Measurements from ENCODE around the gene GNAT2.
A peak's percentile ranks its signal among the peaks of the same experiment; 100 is the strongest.

GNAT2 gene

GRCh38 chr1:109631513-109632505 is 12.4 kb upstream of the GNAT2 start:
- H3K27ac ChIP-seq, result no peak overlapping the region
- peaks cover 5% of the 10 kb centered on the region for H3K27me3 ChIP-seq
- no peak overlapping the region for H3K4me3 ChIP-seq (ENCODE audit: low read depth in 1 of 2, low read length in 1 of 2)
- H3K36me3 ChIP-seq, result peaks cover 63% of the 10 kb centered on the region
- no peaks in the 10 kb centered on the region for H3K9me3 ChIP-seq
- peaks cover 0 to 4% of the 10 kb centered on the region in 2 experiments for H3K4me1 ChIP-seq (ENCODE audit: control insufficient read depth in 1 of 2, insufficient read depth in 1 of 2, low read depth in 1 of 2, low read length in 1 of 2)
- TF ChIP-seq, protein P1, sequence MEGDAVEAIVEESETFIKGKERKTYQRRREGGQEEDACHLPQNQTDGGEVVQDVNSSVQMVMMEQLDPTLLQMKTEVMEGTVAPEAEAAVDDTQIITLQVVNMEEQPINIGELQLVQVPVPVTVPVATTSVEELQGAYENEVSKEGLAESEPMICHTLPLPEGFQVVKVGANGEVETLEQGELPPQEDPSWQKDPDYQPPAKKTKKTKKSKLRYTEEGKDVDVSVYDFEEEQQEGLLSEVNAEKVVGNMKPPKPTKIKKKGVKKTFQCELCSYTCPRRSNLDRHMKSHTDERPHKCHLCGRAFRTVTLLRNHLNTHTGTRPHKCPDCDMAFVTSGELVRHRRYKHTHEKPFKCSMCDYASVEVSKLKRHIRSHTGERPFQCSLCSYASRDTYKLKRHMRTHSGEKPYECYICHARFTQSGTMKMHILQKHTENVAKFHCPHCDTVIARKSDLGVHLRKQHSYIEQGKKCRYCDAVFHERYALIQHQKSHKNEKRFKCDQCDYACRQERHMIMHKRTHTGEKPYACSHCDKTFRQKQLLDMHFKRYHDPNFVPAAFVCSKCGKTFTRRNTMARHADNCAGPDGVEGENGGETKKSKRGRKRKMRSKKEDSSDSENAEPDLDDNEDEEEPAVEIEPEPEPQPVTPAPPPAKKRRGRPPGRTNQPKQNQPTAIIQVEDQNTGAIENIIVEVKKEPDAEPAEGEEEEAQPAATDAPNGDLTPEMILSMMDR (IDR thresholded peaks at IDR 0.05), result no peak

- no peaks in the 10 kb centered on the region for H3K27me3 ChIP-seq
- no peak overlapping the region for H3K4me3 ChIP-seq (ENCODE audit: low read depth in 1 of 2, low read length in 1 of 2)
- TF ChIP-seq, protein P1 (IDR thresholded peaks at IDR 0.05), result no peak
- no peaks in the 10 kb centered on the region for H3K9me3 ChIP-seq
- H3K36me3 ChIP-seq, result peaks cover 71% of the 10 kb centered on the region
- H3K27ac ChIP-seq, result no peak overlapping the region
- peaks cover 0 to 4% of the 10 kb centered on the region in 2 experiments for H3K4me1 ChIP-seq (ENCODE audit: control insufficient read depth in 1 of 2, insufficient read depth in 1 of 2, low read depth in 1 of 2, low read length in 1 of 2)
Measured at GRCh38 chr1:109630898-109631512, 11.6 kb upstream of the GNAT2 start.

DNA sequence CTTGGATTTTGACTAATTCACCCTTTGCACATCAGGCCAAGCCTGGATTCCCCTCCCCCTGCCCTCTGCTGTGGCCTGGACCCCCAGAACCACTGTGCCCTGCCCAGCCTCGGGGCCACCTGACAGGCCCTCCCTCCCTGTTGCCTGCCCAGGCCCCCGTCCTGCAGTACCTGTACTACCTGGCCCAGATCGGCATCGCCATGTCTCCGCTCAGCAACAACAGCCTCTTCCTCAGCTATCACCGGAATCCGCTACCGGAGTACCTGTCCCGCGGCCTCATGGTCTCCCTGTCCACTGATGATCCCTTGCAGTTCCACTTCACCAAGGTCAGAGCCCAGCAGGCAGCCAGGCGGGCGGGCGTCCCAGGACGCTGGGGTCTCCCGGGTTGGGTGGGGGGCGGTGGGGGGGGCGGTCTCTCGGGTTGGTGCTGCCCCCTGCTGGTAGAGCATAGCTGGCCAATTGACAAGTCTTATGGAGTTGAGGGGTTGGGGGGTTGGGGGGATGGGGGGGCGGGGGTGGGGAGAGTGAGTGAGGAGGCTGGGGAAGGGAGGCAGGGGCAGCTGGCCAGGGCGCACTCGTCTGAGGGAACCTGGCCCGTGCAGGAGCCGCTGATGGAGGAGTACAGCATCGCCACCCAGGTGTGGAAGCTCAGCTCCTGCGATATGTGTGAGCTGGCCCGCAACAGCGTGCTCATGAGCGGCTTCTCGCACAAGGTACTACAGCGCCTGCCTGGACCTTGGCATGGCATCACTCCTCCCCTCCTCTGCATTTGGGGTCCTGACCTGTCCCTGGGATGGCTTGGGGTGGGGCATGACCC is 10.9 kb upstream of the GNAT2 start:
- Histone ChIP-seq H3K9me3 (no peaks in the 10 kb centered on the region), H3K27me3 (no peaks in the 10 kb centered on the region), H3K27ac (peak overlapping the region; percentile 50), H3K36me3 (peaks cover 78% of the 10 kb centered on the region), H3K4me1 (ENCODE audit: control insufficient read depth in 1 of 2, insufficient read depth in 1 of 2, low read depth in 1 of 2, low read length in 1 of 2) (peaks cover 0 to 4% of the 10 kb centered on the region in 2 experiments), H3K4me3 (ENCODE audit: low read depth in 1 of 2, low read length in 1 of 2) (no peak overlapping the region)
- TF ChIP-seq, protein P1 (IDR thresholded peaks at IDR 0.05), result peak; percentile 59

- H3K27me3 ChIP-seq, result no peaks in the 10 kb centered on the region
- peaks cover 86% of the 10 kb centered on the region for H3K36me3 ChIP-seq
- H3K9me3 ChIP-seq, result no peaks in the 10 kb centered on the region
- peak overlapping the region; percentile 50 for H3K27ac ChIP-seq
- TF ChIP-seq, protein P1 (IDR thresholded peaks at IDR 0.05), result no peak
- peaks cover 3 to 10% of the 10 kb centered on the region in 2 experiments for H3K4me1 ChIP-seq (ENCODE audit: control insufficient read depth in 1 of 2, insufficient read depth in 1 of 2, low read depth in 1 of 2, low read length in 1 of 2)
- no peak overlapping the region for H3K4me3 ChIP-seq (ENCODE audit: low read depth in 1 of 2, low read length in 1 of 2)
Measured at GRCh38 chr1:109629372-109630030, 10.1 kb upstream of the GNAT2 start.
